ENCODE measurements around the gene PHYKPL. TPM values are rescaled to one million over a fixed set of nuclear protein-coding genes. Genes with fewer than 3 reads are reported as not detected.

PHYKPL gene
- total and polyA plus RNA-seq, 12 donors: 15.0 to 125 (median 62.4) TPM

GRCh38 chr5:178280631-178281030 lies 48.0 kb upstream of the PHYKPL start:
- intact Hi-C loops (cut with DNase I): loop anchor here (5.0 to 10.0 kb wide), 2 partner anchors 272 to 554 kb away; no protein-coding TSS in a partner anchor

DNA sequence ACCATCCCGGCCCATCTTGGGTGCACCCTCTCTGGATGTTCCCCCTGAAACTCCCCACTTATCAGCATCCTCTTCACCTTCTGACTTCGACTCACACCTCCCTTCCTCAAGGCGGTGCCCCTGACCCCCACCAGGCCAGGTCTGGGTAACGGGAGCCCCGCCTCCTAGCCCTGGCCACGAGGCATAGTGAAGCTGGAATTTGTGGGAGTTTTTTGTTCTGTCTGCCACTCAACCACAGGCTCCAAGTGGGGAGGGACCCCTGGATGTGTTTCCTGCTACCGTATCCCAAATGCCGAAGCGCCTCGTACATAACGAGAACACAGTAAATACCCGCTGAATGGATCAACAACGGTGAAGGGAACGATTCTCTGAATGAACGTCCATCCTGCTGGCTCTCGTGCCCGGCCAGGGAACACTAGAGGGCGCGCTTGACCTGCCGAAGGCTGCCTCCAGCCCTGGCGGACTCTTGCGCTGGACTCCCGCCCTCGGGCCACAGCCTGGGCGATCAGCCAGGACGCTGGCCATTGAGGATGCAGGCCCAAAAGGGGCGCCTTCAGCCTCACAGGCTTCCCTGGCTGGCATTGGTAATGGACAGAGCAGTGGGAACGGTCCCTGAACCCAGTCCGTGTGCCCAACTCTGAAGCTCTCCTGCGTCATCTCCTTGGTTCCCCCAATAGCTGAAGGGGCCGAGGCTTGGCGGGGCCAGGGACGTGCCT lies 47.3 kb upstream of the PHYKPL start:
- TF ChIP-seq CTCF (IDR thresholded peaks at IDR 0.05) (peak; percentile 81 to 94 (median 88)), POLR2A (IDR thresholded peaks at IDR 0.05) (no peak)
- intact Hi-C loops (cut with DNase I): loop anchor here (5.0 to 10.0 kb wide), 2 partner anchors 272 to 555 kb away; no protein-coding TSS in a partner anchor
- Histone ChIP-seq H3K27ac (no peak overlapping the region), H3K27me3 (no peaks in the 10 kb centered on the region), H3K9me3 (replicated peaks in 1 of 3) (peaks cover 0 to 6% (median 0%) of the 10 kb centered on the region in 3 donors), H3K4me1 (replicated peaks in 1 of 2) (peaks cover 0 to 2% of the 10 kb centered on the region in 2 donors), H3K4me3 (no peak overlapping the region), H3K36me3 (replicated peaks in 1 of 2) (no peaks in the 10 kb centered on the region)
- DNase-seq: peak; percentile 81 to 94 (median 91)
- 19 to 36% (median 24%) methylated on average over 14 to 33 of the region's 33 CpGs for WGBS, 4 donors

More at GRCh38 chr5:178280631-178281030, 48.0 kb upstream of the PHYKPL start:
- TF ChIP-seq CTCF (IDR thresholded peaks at IDR 0.05) (no peak), POLR2A (IDR thresholded peaks at IDR 0.05) (no peak)
- no peaks in the 10 kb centered on the region for H3K27me3 ChIP-seq
- H3K27ac ChIP-seq: no peak overlapping the region
- WGBS, 4 donors: 87 to 94% (median 89%) methylated on average over 8 to 9 of the region's 9 CpGs
- peaks cover 0 to 6% (median 0%) of the 10 kb centered on the region in 3 donors for H3K9me3 ChIP-seq (replicated peaks in 1 of 3)
- peaks cover 0 to 2% of the 10 kb centered on the region in 2 donors for H3K4me1 ChIP-seq (replicated peaks in 1 of 2)
- no peaks in the 10 kb centered on the region for H3K36me3 ChIP-seq (replicated peaks in 1 of 2)
- H3K4me3 ChIP-seq: no peak overlapping the region
- DNase-seq: no peak

DNA sequence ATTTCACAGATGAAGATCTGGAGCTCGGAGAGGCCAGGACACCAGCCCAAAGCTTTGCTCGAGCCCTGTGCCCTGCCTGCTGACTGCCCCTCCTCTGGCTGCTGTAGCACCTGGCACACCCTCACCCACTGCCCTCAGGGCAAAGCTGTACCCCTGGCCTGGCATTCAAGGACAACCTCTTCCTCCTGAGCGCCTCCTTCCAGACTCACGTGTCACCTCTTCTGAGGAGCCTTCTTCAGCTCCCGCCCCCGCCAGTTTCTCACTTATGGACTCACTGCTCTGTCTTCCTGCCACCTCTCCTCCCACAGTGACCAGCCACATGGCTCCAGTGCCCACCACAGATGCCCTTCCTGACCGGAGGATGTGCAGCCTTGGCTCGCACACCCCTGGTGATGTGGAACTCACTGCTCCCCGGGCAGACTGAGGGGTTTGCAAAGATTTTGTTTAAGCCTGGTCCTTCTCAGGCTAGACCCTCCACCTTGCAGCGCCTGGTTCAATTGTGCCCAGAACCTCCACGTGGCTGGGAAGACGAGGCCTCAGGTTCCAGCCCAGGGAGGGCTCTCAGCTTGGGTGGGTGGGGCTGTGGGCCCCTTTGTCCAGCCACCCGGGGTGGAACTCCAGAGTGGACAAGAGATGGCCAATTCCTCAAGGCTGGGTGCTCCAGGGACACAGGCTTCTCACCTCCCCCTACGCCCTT lies 46.6 kb upstream of the PHYKPL start:
- no peak for DNase-seq
- TF ChIP-seq POLR2A (IDR thresholded peaks at IDR 0.05) (no peak), CTCF (IDR thresholded peaks at IDR 0.05) (no peak)

GRCh38 chr5:178278358-178279023 lies 45.9 kb upstream of the PHYKPL start:
- Histone ChIP-seq H3K4me1 (replicated peaks in 1 of 2) (peaks cover 0 to 2% of the 10 kb centered on the region in 2 donors), H3K4me3 (no peak overlapping the region), H3K36me3 (replicated peaks in 1 of 2) (no peaks in the 10 kb centered on the region), H3K27me3 (no peaks in the 10 kb centered on the region), H3K9me3 (replicated peaks in 1 of 3) (no peaks in the 10 kb centered on the region), H3K27ac (no peak overlapping the region)
- 76 to 88% (median 82%) methylated on average over 14 to 18 of the region's 18 CpGs for WGBS, 4 donors
- TF ChIP-seq POLR2A (IDR thresholded peaks at IDR 0.05): no peak
- TF ChIP-seq CTCF (IDR thresholded peaks at IDR 0.05): no peak
- intact Hi-C loops (cut with DNase I): no loop called here
- no peak for DNase-seq

More for the DNA sequence above, 46.6 kb upstream of the PHYKPL start:
- H3K9me3 ChIP-seq (replicated peaks in 1 of 3): peaks cover 0 to 6% (median 0%) of the 10 kb centered on the region in 3 donors
- no peaks in the 10 kb centered on the region for H3K27me3 ChIP-seq
- no peaks in the 10 kb centered on the region for H3K36me3 ChIP-seq (replicated peaks in 1 of 2)
- 72 to 80% (median 74%) methylated on average over 12 to 14 of the region's 14 CpGs for WGBS, 4 donors
- H3K4me1 ChIP-seq (replicated peaks in 1 of 2): peaks cover 0 to 2% of the 10 kb centered on the region in 2 donors
- intact Hi-C loops (cut with DNase I): no loop called here
- H3K27ac ChIP-seq: no peak overlapping the region
- no peak overlapping the region for H3K4me3 ChIP-seq

All from adrenal gland (tissue), 12 donors.